ENCODE data around the gene MLC1. TPM values are rescaled to one million over a fixed set of nuclear protein-coding genes. Genes with fewer than 3 reads are reported as not detected.
A peak's percentile ranks its signal among the peaks of the same experiment; 100 is the strongest.

Gene MLC1
- total and polyA plus RNA-seq, 3 experiments from 2014 or later = 0.35 to 1.7 (median 0.47) TPM

GRCh38 chr22:50119169-50119767 lies 34.0 kb upstream of the MLC1 start:
- no peak overlapping the region for H3K4me3 ChIP-seq (ENCODE audit: low read length)
- Mint-ChIP-seq H3K27me3 (peaks cover 20 to 31% of the 10 kb centered on the region in 2 donors), H3K9me3 (peaks cover 16 to 19% (median 17%) of the 10 kb centered on the region in 5 donors), H3K4me1 (no peaks in the 10 kb centered on the region), H3K27ac (no peak overlapping the region), H3K4me3 (no peak overlapping the region), H3K36me3 (peaks cover 0 to 21% (median 2%) of the 10 kb centered on the region in 3 donors)
- no peaks in the 10 kb centered on the region for H3K4me1 ChIP-seq (ENCODE audit: insufficient read depth, low read length)
- peak overlapping the region; percentile 57 for H3K27ac ChIP-seq (ENCODE audit: low read depth, low read length)
- ChIA-PET CTCF (no interaction called here), POLR2A (no interaction called here)
- H3K36me3 ChIP-seq (ENCODE audit: insufficient read depth, low read length) = no peaks in the 10 kb centered on the region
- no peak for DNase-seq
- H3K27me3 ChIP-seq (ENCODE audit: insufficient read depth, low read length, poor library complexity, severe bottlenecking) = no peaks in the 10 kb centered on the region
- no peaks in the 10 kb centered on the region for H3K9me3 ChIP-seq (ENCODE audit: low read length)

- Mint-ChIP-seq H3K27ac (no peak overlapping the region), H3K27me3 (peaks cover 20 to 25% of the 10 kb centered on the region in 2 donors), H3K36me3 (peaks cover 0 to 15% (median 2%) of the 10 kb centered on the region in 3 donors), H3K4me3 (no peak overlapping the region), H3K9me3 (peaks cover 10 to 13% (median 11%) of the 10 kb centered on the region in 5 donors), H3K4me1 (no peaks in the 10 kb centered on the region)
- ChIA-PET POLR2A (no interaction called here), CTCF (no interaction called here)
- no peaks in the 10 kb centered on the region for H3K4me1 ChIP-seq (ENCODE audit: insufficient read depth, low read length)
- no peak overlapping the region for H3K4me3 ChIP-seq (ENCODE audit: low read length)
- H3K27me3 ChIP-seq (ENCODE audit: insufficient read depth, low read length, poor library complexity, severe bottlenecking) = no peaks in the 10 kb centered on the region
- peak overlapping the region; percentile 57 for H3K27ac ChIP-seq (ENCODE audit: low read depth, low read length)
- no peaks in the 10 kb centered on the region for H3K36me3 ChIP-seq (ENCODE audit: insufficient read depth, low read length)
- no peaks in the 10 kb centered on the region for H3K9me3 ChIP-seq (ENCODE audit: low read length)
- DNase-seq = no peak
Measured at GRCh38 chr22:50118557-50119168, 33.4 kb upstream of the MLC1 start.

- no peaks in the 10 kb centered on the region for H3K9me3 ChIP-seq (ENCODE audit: low read length)
- peaks cover 0 to 10% (median 0%) of the 10 kb centered on the region in 3 donors for H3K36me3 Mint-ChIP-seq
- CTCF ChIA-PET = no interaction called here
- H3K4me1 Mint-ChIP-seq = no peaks in the 10 kb centered on the region
- H3K27ac Mint-ChIP-seq = peak overlapping the region in 1 of 8 donors; percentile 24
- no peak for DNase-seq
- no peak overlapping the region for H3K4me3 Mint-ChIP-seq
- H3K36me3 ChIP-seq (ENCODE audit: insufficient read depth, low read length) = no peaks in the 10 kb centered on the region
- H3K27me3 ChIP-seq (ENCODE audit: insufficient read depth, low read length, poor library complexity, severe bottlenecking) = no peaks in the 10 kb centered on the region
- peak overlapping the region; percentile 21 for H3K27ac ChIP-seq (ENCODE audit: low read depth, low read length)
- peaks cover 20 to 25% of the 10 kb centered on the region in 2 donors for H3K27me3 Mint-ChIP-seq
- H3K9me3 Mint-ChIP-seq = peaks cover 4 to 7% (median 7%) of the 10 kb centered on the region in 5 donors
- H3K4me3 ChIP-seq (ENCODE audit: low read length) = no peak overlapping the region
- POLR2A ChIA-PET = no interaction called here
- H3K4me1 ChIP-seq (ENCODE audit: insufficient read depth, low read length) = no peaks in the 10 kb centered on the region
Measured at GRCh38 chr22:50118129-50118528, 32.9 kb upstream of the MLC1 start.

- H3K36me3 Mint-ChIP-seq = peaks cover 0 to 6% (median 0%) of the 10 kb centered on the region in 3 donors
- DNase-seq = no peak
- no peak overlapping the region for H3K4me3 ChIP-seq (ENCODE audit: low read length)
- ChIA-PET POLR2A (interaction anchor here (0.6 to 0.7 kb wide), 2 partner anchors 8 to 26 kb away, joined by 3 to 9 read pairs; no protein-coding TSS in a partner anchor), CTCF (interaction anchor here (1.1 kb wide), 1 partner anchor 11 kb away, joined by 5 read pairs; no protein-coding TSS in a partner anchor)
- H3K4me1 ChIP-seq (ENCODE audit: insufficient read depth, low read length) = no peaks in the 10 kb centered on the region
- no peaks in the 10 kb centered on the region for H3K9me3 ChIP-seq (ENCODE audit: low read length)
- no peak overlapping the region for H3K27ac Mint-ChIP-seq
- H3K36me3 ChIP-seq (ENCODE audit: insufficient read depth, low read length) = no peaks in the 10 kb centered on the region
- no peaks in the 10 kb centered on the region for H3K27me3 ChIP-seq (ENCODE audit: insufficient read depth, low read length, poor library complexity, severe bottlenecking)
- H3K4me3 Mint-ChIP-seq = no peak overlapping the region
- peaks cover 0 to 9% (median 6%) of the 10 kb centered on the region in 3 donors for H3K4me1 Mint-ChIP-seq
- peak overlapping the region; percentile 18 for H3K27ac ChIP-seq (ENCODE audit: low read depth, low read length)
- H3K9me3 Mint-ChIP-seq = peaks cover 0 to 3% (median 2%) of the 10 kb centered on the region in 5 donors
- H3K27me3 Mint-ChIP-seq = peaks cover 19 to 30% of the 10 kb centered on the region in 2 donors
Measured at GRCh38 chr22:50117168-50117762, 32.0 kb upstream of the MLC1 start.

- Mint-ChIP-seq H3K36me3 (no peaks in the 10 kb centered on the region), H3K9me3 (no peaks in the 10 kb centered on the region), H3K4me3 (no peak overlapping the region), H3K27me3 (peaks cover 12 to 23% of the 10 kb centered on the region in 2 donors), H3K27ac (no peak overlapping the region), H3K4me1 (peaks cover 0 to 20% (median 10%) of the 10 kb centered on the region in 3 donors)
- Histone ChIP-seq H3K4me1 (ENCODE audit: insufficient read depth, low read length) (no peaks in the 10 kb centered on the region), H3K36me3 (ENCODE audit: insufficient read depth, low read length) (no peaks in the 10 kb centered on the region), H3K4me3 (ENCODE audit: low read length) (no peak overlapping the region), H3K27me3 (ENCODE audit: insufficient read depth, low read length, poor library complexity, severe bottlenecking) (no peaks in the 10 kb centered on the region), H3K9me3 (ENCODE audit: low read length) (no peaks in the 10 kb centered on the region), H3K27ac (ENCODE audit: low read depth, low read length) (no peak overlapping the region)
- POLR2A ChIA-PET = no interaction called here
- CTCF ChIA-PET = no interaction called here
- DNase-seq = no peak
Measured at GRCh38 chr22:50115693-50116092, 30.5 kb upstream of the MLC1 start.

- Histone ChIP-seq H3K4me1 (ENCODE audit: insufficient read depth, low read length) (no peaks in the 10 kb centered on the region), H3K9me3 (ENCODE audit: low read length) (no peaks in the 10 kb centered on the region), H3K36me3 (ENCODE audit: insufficient read depth, low read length) (no peaks in the 10 kb centered on the region), H3K27ac (ENCODE audit: low read depth, low read length) (no peak overlapping the region), H3K4me3 (ENCODE audit: low read length) (no peak overlapping the region), H3K27me3 (ENCODE audit: insufficient read depth, low read length, poor library complexity, severe bottlenecking) (no peaks in the 10 kb centered on the region)
- Mint-ChIP-seq H3K27me3 (peaks cover 14 to 18% of the 10 kb centered on the region in 2 donors), H3K27ac (no peak overlapping the region), H3K36me3 (no peaks in the 10 kb centered on the region), H3K4me3 (no peak overlapping the region), H3K4me1 (peaks cover 0 to 20% (median 10%) of the 10 kb centered on the region in 3 donors), H3K9me3 (no peaks in the 10 kb centered on the region)
- no peak for DNase-seq
- CTCF ChIA-PET = no interaction called here
- POLR2A ChIA-PET = no interaction called here
Measured at GRCh38 chr22:50114221-50115021, 29.2 kb upstream of the MLC1 start.

GRCh38 chr22:50112151-50113118 lies 27.2 kb upstream of the MLC1 start:
- Mint-ChIP-seq H3K27me3 (peaks cover 14 to 18% of the 10 kb centered on the region in 2 donors), H3K9me3 (no peaks in the 10 kb centered on the region), H3K4me1 (peaks cover 0 to 20% (median 10%) of the 10 kb centered on the region in 3 donors), H3K36me3 (no peaks in the 10 kb centered on the region), H3K4me3 (peak overlapping the region in 2 of 7 donors; percentile 36 to 44), H3K27ac (peak overlapping the region in 2 of 8 donors; percentile 43 to 64)
- Histone ChIP-seq H3K4me3 (ENCODE audit: low read length) (no peak overlapping the region), H3K4me1 (ENCODE audit: insufficient read depth, low read length) (no peaks in the 10 kb centered on the region), H3K27ac (ENCODE audit: low read depth, low read length) (no peak overlapping the region), H3K9me3 (ENCODE audit: low read length) (no peaks in the 10 kb centered on the region), H3K27me3 (ENCODE audit: insufficient read depth, low read length, poor library complexity, severe bottlenecking) (no peaks in the 10 kb centered on the region), H3K36me3 (ENCODE audit: insufficient read depth, low read length) (no peaks in the 10 kb centered on the region)
- ChIA-PET POLR2A (no interaction called here), CTCF (no interaction called here)
- DNase-seq = no peak

Data from CD8-positive, alpha-beta memory T cell (primary cell).